ENCODE data around the gene DNMT3B. TPM values are rescaled to one million over a fixed set of nuclear protein-coding genes. Genes with fewer than 3 reads are reported as not detected.
"Not testable (repeated sequence)": the region's sequence is repeated elsewhere in the genome, so short reads cannot be mapped to it uniquely, and the experiment has no call there.

DNMT3B gene
- 0.62 TPM for total RNA-seq
- long read RNA-seq, full-length matches to known transcripts, result 1 of 2 reads
- long read RNA-seq, partial matches to known transcripts, result 0 of 2 reads
- long read RNA-seq, other reads (novel, unspliced or antisense), result 1 of 2 reads

DNA sequence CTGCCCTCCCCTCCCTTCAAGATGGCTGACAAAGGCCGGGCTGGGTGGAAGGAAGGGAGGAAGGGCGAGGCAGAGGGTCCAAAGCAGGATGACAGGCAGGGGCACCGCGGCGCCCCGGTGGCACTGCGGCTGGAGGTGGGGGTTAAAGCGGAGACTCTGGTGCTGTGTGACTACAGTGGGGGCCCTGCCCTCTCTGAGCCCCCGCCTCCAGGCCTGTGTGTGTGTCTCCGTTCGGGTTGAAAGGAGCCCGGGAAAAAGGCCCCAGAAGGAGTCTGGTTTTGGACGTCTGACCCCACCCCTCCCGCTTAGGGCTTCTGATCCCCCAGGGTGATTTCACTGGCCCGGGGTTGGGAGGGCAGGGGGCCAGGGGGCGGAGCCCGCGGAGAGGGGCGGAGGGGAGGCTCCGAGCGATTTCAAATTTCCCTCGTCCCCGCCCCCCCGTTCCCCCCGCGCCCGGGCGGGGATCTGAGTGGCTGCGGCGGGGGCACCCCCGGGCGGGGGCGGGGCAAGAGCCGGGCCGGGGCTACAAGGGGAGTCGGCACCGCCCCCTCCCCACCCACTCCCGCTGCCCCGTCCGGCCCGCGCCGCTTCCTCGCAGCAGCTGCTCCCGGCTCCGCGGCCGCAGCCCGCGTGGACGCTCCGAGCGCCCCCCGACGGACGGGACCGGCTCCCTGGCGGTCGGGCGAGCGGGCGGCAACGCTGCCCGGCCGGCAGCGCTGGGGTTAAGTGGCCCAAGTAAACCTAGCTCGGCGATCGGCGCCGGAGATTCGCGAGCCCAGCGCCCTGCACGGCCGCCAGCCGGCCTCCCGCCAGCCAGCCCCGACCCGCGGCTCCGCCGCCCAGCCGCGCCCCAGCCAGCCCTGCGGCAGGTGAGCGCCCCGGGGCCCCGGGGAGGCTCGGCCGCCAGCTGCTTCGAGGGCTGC lies at the start of gene DNMT3B:
Gene DNMT3B, plus strand, starts transcription at position 555 of the 923 bp plus-strand sequence. CDS start 17,939 bp downstream, outside the sequence.
- intact Hi-C loops (cut with DNase I), result loop anchor here (2.0 kb wide), 1 partner anchor 19 kb away; the partner anchor contains the start of gene COMMD7
- DNase-seq (ENCODE audit: low spot score), result peak; percentile 89

DNA sequence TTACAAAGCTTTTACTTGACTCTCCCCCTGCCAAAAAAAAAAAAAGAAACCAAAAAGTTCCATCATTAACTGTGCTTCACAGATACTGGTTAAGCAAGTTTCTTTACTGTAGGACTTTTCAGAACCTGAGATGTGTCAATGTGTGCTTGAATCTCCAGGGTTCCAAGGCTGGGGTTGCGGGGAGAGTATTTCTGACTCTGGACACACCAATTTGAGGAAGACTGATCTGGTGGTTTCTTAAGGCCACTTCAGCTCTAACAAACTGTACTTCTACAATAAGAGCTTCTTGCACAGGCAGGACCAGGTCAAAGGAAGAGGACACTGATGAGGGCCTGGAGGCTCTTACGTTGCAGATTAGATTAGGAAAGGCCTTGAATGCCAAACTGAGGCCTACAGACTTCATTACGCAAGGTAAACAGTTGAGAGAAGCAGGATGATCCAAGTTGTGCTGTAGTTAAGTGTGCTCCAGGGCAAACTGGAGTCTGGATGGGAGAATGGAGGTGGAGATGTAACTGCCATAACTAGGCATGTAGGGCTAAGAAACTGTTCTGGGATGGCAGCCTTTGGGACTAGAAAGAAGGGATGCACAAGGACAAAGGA lies 43.3 kb upstream of the DNMT3B start:
- intact Hi-C loops (cut with DNase I), result no loop called here

DNA sequence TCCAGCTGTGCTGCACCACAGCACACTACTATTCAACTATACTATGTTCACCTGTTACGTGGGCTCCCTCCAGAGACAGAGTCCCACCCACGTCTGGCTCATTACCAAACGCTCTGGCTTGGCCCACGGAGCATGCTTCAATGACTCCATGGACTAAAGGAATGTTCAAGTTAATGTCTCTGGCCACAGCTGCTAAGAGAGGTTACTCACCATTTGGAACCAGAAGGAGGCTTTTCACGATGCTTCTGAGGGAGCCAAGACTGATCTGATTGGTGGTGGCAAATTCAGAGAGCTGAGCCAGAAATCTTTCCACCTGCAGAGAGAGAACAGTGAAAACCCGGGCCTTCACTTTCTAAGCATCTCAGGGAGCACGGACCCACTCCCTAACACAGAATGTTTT lies 34.5 kb upstream of the DNMT3B start:
- intact Hi-C loops (cut with DNase I), result no loop called here
- DNase-seq (ENCODE audit: low spot score), result no peak

More for the DNA sequence above, 43.3 kb upstream of the DNMT3B start:
- DNase-seq (ENCODE audit: low spot score), result no peak

DNA sequence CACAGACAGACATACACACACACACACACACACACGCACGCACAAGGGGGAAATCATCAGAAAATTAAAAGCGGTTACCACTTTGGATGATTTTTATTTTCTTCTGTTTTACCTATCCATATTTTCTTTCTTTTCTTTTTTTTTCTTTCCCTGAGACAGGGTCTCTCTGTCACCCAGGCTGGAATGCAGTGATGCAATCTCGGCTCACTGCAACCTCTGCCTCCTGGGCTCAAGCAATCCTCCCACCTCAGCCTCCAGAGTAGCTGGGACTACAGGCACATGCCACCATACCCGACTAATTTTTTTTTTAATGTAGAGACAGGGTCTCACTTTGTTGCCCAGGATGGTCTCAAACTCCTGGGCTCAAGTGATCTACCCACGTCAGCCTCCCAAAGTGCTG lies 33.8 kb upstream of the DNMT3B start:
- DNase-seq (ENCODE audit: low spot score); intact Hi-C loops (cut with DNase I): not testable (repeated sequence)

DNA sequence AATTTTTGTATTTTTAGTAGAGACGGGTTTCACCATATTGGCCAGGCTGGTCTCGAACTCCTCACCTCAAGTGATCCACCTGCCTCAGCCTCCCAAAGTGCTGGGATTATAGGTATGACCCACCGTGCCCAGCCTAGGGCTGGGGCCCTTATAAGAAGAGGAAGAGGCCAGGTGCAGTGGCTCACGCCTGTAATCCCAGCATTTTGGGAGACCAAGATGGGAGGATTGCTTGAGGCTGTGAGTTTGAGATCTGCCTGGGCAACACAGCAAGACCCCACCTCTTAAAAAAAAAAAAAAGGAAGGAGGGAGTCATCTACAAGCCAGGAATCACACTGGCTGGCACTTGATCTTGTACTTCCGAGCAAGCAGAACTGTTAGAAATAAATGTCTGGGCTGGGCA lies 32.9 kb upstream of the DNMT3B start:
- intact Hi-C loops (cut with DNase I); DNase-seq (ENCODE audit: low spot score): not testable (repeated sequence)

DNA sequence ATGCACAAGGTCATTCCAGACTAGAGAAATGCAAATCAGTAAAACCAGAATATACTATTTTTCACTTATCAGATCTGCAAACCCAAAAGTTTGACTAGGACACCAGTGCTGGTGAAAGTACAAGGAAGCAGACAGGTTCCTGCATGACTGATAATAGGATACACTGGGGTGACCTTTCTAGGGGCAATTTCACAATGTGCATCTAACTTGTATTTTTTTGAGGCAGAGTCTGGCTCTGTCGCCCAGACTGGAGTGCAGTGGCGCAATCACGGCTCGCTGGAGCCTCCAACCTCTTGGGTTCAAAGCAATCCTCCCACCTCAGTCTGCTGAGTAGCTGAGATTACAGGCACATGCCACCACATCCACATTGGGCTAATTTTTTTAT lies 30.3 kb upstream of the DNMT3B start:
- intact Hi-C loops (cut with DNase I), result no loop called here

DNA sequence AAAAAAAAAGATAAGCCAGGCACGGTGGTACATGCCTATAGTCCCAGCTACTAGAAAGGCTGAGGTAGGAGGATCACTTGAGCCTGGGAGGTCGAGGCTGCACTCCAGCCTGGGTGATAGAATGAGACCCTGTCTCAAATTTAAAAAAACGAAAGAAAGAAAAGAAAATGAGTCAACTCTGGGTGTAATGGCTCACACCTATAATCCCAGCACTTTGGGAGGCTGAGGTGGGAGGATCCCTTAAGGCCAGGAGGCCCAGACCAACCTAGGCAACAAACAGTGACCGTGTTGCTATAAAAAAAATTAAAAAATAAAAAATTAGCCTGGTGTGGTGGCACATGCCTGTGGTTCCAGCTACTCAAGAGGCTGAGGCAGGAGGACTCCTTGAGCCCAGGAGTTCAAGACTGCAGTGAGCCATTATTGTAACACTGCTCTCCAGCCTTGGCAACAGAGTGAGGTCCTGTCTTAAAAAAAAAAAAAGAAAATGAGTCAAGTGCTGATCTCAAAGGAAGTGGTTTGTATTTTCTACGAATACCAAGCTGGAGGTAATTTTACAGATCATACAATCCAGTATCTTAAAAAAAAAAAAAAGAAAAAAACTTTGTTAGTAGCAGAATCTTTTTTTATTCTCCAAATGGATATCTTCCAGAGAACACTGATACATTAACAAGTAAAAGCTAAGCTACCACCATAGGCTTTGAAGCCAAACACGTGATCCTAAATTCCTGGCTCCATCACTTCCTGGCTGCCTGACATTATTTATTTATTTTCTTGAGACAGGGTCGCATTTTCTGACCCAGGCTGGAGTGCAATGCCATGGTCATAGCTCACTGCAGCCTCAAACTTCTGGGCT lies 24.6 kb upstream of the DNMT3B start:
- intact Hi-C loops (cut with DNase I), result no loop called here

More for the DNA sequence above, 30.3 kb upstream of the DNMT3B start:
- DNase-seq (ENCODE audit: low spot score), result no peak

DNA sequence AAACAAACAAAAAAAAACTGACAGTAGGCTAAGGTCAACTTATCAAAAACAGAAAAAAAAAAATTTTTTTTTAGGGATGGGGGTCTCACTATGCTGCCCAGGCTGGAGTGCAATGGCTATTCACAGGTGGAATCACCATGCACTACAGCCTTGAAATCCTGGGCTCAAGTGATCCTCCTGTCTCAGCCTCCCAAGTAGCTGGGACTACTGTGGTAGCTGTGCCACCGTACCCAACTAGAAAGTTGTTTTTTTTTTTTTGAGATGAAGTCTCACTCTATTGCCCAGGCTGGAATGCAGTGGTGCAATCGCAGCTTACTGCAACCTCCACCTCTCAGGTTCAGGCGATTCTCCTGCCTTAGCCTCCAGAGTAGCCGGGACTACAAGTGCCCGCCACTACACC lies 21.0 kb upstream of the DNMT3B start:
- no peak for DNase-seq (ENCODE audit: low spot score)
- intact Hi-C loops (cut with DNase I), result no loop called here

More for the DNA sequence above, 24.6 kb upstream of the DNMT3B start:
- DNase-seq (ENCODE audit: low spot score), result no peak

DNA sequence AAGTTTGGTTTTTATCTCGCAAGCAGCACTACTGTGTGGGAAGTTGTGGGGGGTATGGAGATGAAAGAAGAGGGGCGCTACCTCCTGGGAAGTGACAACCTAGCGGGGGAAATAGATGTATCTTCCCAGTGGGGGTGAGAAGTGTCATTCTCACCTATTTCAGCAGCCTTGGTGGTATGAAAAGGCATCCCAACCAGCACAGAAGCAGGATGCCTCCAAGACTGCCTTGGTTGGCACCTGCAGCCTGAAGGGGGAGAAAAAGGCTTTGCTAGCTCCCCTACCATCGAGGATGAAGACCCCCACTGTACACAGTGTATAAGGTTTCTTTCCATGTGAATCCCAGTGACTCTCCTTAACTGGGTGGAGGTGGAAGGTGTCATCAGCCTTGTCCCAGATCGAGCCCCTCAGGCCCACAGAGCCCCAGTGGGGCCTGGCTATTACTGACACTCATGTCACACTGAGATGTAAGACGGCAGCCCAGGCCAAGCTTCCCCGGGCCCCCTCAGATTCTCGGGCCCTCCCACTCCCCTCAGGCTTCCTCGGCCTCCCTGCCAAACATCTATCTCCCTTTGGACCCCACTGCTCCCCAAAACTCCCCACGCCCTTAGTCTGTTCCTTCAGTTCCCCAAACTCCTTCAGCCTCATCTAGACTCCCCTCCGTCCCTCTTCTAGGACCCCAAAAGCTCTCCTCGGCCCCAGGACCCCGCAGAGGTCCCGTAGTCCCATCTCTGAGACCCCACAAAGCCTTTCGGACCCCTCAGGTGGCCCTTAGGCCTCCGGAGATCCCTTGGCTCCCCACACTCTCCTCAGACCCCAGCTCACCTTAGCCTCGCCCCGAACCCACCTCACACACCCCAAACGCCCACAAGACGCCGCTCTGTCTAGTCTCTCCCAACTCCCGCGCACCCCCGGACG lies 19.6 kb upstream of the DNMT3B start:
- DNase-seq (ENCODE audit: low spot score), result no peak
- intact Hi-C loops (cut with DNase I), result loop anchor here (2.0 kb wide), 1 partner anchor 20 kb away; the partner anchor contains the start of gene DNMT3B

DNA sequence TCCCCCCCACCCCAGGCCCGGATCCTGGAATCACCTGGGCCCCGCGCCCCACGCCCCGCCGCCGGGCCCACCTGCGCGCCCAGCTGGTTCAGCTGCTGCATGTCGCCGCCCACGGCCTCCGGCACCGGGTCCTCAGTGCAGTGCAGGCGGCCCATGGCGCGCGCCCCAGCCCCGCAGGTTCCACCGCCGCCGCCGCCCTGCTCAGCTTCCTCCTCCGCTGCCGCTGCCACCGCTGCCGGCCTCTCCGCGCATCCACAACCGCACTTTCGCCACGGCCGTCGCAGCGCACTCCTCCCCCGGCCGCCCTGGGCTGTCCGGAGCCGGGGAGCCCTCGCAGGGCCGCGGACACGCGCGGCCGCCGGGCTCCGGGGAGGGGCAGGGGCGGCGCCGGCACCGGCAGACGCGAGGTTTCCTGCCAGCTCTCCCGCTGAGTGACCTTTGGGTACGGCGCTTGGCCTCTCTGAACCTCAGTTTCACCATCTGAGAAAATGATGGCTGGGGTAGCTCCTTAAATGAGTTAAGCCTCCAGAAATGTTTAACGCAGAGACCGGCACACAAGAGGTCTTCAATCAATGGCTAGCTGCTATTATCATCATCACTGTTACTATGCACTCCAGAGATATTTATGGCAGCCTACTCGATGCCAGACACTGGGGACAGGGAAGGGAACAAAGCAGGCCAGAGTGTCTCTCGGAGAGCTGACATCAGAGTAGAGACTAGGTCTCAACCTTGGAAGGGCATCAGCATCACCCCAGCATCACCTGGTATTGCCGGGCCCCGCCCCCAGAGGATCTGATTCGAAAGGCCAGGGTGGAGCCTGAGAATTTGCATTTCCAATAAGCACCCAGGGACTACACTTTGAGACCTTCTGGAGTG lies 18.7 kb upstream of the DNMT3B start, which contains the start of gene COMMD7:
Gene COMMD7, minus strand, starts transcription at position 231 of the 876 bp plus-strand sequence. Its CDS starts 76 bp downstream, at position 155.
- intact Hi-C loops (cut with DNase I), result loop anchor here (2.0 kb wide), 1 partner anchor 19 kb away; the partner anchor contains the start of gene DNMT3B
- peak; percentile 84 for DNase-seq (ENCODE audit: low spot score)

DNA sequence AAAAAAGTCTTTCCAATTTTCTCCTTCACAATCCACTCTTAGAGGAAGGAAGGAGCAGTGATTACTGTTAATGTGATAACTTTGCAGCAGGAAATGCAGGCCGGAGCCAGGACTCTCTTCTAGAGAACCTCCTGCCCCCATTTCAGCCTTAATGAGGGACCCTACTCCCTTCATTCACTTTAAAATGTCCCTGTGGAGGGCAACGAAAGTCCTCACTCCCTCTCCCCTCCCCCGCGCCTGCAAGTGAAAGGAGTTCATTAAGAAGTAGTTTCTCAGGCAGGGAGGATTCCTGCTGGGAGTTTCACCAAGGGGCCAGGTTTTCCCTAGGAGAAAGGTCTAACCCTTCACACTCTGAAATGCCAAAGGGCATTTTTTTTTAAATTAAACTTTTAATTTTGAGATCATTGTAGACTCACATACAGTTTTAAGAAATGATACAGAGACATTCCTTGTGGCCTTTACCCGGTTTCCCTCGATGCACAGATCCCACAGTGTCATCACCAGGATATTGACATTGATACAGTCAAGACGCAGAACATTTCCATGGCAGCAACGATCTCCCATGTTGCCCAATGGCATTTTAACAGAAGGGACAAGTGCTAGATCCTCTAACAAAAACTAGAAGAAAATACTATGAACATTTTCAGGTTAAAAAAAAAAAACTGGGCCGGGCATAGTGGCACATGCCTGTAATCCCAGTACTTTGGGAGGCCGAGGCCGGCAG lies 12.1 kb upstream of the DNMT3B start:
- intact Hi-C loops (cut with DNase I), result no loop called here
- no peak for DNase-seq (ENCODE audit: low spot score)

DNA sequence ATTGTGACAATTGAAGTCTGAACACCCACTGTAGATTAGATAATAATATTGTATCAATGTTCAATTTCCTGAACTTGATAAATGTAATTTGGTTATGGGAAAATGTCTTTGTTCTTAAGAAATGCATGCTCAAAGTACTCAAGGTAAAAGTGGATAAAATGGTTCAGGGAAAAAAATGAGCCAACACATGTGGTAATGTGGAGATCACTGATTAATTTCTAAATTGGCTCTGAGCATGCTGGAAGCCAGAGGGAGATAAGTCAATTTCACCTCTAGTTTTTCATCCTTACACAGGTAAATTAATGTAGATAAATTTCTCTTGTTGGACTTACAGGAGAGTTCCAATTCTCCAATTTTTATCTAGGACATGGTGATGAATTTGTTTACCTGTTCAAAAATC lies 10.9 kb upstream of the DNMT3B start:
- intact Hi-C loops (cut with DNase I), result no loop called here
- DNase-seq (ENCODE audit: low spot score), result no peak

DNA sequence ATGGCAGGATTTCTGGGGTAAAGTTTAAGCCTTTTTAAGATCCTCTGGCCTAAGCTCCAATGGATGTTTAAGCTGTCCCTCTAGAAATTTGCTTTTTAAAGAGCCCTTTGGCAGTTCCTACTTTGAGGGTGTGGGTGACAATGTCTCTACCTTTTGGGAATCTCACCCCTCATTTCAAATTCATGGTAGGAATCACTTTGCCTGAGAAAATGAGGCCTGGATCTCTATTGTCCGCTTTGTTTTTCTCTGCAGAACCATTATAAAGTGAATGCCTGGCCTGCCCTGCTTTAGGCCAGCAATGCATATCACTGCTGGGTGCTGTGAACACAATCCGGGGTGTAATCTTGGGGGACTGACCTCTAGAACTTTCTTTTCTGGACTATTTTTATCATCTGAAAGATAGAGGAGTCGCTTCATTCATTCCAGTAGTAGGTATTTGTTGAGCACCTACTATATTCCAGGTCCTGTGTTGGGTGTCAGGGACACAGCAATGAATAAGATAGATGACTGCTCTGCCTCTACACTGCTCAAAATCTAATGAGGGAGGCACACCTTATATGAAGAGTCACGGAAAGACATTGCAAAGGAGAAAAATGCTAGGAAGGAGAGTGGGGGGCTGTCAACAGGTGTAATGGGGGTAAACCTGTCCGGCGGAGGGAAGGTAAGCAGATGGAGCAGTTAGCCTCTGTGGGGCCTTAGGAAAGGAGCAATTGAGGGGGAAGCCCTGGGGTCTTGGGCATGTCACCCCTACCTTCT lies 10.3 kb upstream of the DNMT3B start:
- DNase-seq (ENCODE audit: low spot score), result no peak
- intact Hi-C loops (cut with DNase I), result no loop called here

DNA sequence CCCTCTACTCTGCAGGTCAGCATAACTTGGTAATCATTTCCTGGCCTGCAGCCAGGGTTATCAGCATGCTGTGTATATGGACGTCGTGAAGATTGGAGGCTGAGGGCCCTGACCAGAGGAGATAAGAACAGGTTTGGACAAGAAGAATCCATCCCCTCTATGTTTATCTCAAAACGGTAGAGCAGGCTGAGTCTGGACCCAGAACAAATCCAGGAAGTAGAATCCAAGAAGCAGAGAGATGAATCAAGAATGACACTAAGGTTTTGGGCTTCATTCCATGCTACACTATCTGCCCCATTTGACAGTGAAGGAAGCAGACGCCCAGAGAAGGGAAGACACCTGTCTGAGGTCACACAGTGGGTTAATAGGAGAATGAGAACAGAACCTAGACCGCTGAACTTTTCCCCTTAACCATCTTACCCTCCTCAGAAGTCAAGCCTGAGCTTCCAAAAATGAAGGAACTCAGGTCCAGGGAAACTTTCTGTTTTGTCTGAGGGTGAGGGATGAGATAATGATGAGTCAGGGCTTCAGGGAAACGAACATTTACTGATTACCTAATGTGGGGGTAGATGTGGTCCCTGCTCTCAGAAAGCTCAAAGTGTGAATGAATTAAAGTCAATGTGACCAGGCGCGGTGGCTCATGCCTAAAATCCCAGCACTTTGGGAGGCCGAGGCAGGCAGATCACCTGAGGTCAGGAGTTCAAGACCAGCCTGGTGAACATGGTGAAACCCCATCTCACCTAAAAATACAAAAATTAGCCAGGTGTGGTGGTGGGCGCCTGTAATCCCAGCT lies 9.5 kb upstream of the DNMT3B start:
- intact Hi-C loops (cut with DNase I), result no loop called here

DNA sequence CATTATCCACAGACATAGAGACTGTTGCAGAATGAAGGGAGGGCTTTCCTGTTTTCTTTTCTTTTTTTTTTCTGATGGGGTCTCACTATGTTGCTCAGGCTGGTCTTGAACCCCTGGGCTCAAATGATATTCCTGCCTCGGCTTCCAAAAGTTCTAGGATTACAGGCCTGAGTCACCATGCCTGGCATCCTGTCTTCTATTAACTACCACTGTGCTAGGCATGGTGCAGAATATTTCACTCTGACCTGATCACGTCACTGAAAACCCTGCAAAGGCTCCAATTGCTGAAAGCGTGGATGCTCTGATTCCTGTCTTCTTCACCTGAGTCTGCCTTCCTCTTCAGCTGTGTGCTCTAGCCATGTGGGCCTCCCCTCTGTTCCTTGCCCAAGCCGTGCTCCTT lies 8.5 kb upstream of the DNMT3B start:
- intact Hi-C loops (cut with DNase I), result no loop called here
- DNase-seq (ENCODE audit: low spot score), result no peak

More for the DNA sequence above, 9.5 kb upstream of the DNMT3B start:
- DNase-seq (ENCODE audit: low spot score), result no peak

Measured in cardiac septum (tissue), 1 donor.